ENCODE data around the gene SPTBN1. TPM values are rescaled to one million over a fixed set of nuclear protein-coding genes. Genes with fewer than 3 reads are reported as not detected.
A peak's percentile ranks its signal among the peaks of the same experiment; 100 is the strongest.

SPTBN1 gene
- total and polyA plus RNA-seq, 9 donors: 108 to 314 (median 232) TPM

- Histone ChIP-seq H3K36me3 (no peaks in the 10 kb centered on the region), H3K9me3 (no peaks in the 10 kb centered on the region), H3K4me1 (ENCODE audit: insufficient read depth) (peaks cover 4% of the 10 kb centered on the region), H3K27me3 (no peaks in the 10 kb centered on the region), H3K27ac (no peak overlapping the region), H3K4me3 (no peak overlapping the region)
- 6 to 12% (median 7%) methylated on average over 2 of the region's 2 CpGs for WGBS, 3 donors
- no peak for DNase-seq
- TF ChIP-seq EP300 (IDR thresholded peaks at IDR 0.05): no peak
- no peak for TF ChIP-seq POLR2A (IDR thresholded peaks at IDR 0.05)
- no peak for TF ChIP-seq CTCF (IDR thresholded peaks at IDR 0.05)
- intact Hi-C loops (cut with DNase I): no loop called here
Measured at GRCh38 chr2:54518430-54518829, 62.3 kb downstream of the SPTBN1 start.

- intact Hi-C loops (cut with DNase I): no loop called here
- Histone ChIP-seq H3K4me3 (no peak overlapping the region), H3K9me3 (no peaks in the 10 kb centered on the region), H3K27me3 (no peaks in the 10 kb centered on the region), H3K4me1 (ENCODE audit: insufficient read depth) (peaks cover 2% of the 10 kb centered on the region), H3K27ac (no peak overlapping the region), H3K36me3 (no peaks in the 10 kb centered on the region)
- WGBS, 3 donors: 88 to 90% (median 89%) methylated on average over 12 of the region's 12 CpGs
- DNase-seq: no peak
- TF ChIP-seq EP300 (IDR thresholded peaks at IDR 0.05) (no peak), POLR2A (IDR thresholded peaks at IDR 0.05) (no peak), CTCF (IDR thresholded peaks at IDR 0.05) (no peak)
Measured at GRCh38 chr2:54519841-54520459, 63.8 kb downstream of the SPTBN1 start.

GRCh38 chr2:54520687-54521086 lies 64.6 kb downstream of the SPTBN1 start:
- no peaks in the 10 kb centered on the region for H3K4me1 ChIP-seq (ENCODE audit: insufficient read depth)

GRCh38 chr2:54522624-54523281 lies 66.6 kb downstream of the SPTBN1 start:
- H3K4me1 ChIP-seq (ENCODE audit: insufficient read depth): peaks cover 4% of the 10 kb centered on the region
- 60 to 63% (median 62%) methylated on average over 5 of the region's 5 CpGs for WGBS, 3 donors

More at GRCh38 chr2:54520687-54521086, 64.6 kb downstream of the SPTBN1 start:
- WGBS, 3 donors: 60 to 74% (median 63%) methylated on average over 3 of the region's 3 CpGs
- H3K27ac ChIP-seq: no peak overlapping the region
- TF ChIP-seq CTCF (IDR thresholded peaks at IDR 0.05) (no peak), EP300 (IDR thresholded peaks at IDR 0.05) (no peak), POLR2A (IDR thresholded peaks at IDR 0.05) (no peak)
- no peaks in the 10 kb centered on the region for H3K9me3 ChIP-seq
- no peaks in the 10 kb centered on the region for H3K36me3 ChIP-seq
- intact Hi-C loops (cut with DNase I): no loop called here
- H3K27me3 ChIP-seq: no peaks in the 10 kb centered on the region
- DNase-seq: no peak
- H3K4me3 ChIP-seq: no peak overlapping the region

More at GRCh38 chr2:54522624-54523281, 66.6 kb downstream of the SPTBN1 start:
- intact Hi-C loops (cut with DNase I): no loop called here
- TF ChIP-seq EP300 (IDR thresholded peaks at IDR 0.05): no peak
- peak; percentile 17 to 42 (median 25) for TF ChIP-seq CTCF (IDR thresholded peaks at IDR 0.05)
- Histone ChIP-seq H3K36me3 (no peaks in the 10 kb centered on the region), H3K9me3 (no peaks in the 10 kb centered on the region), H3K4me3 (no peak overlapping the region), H3K27ac (no peak overlapping the region), H3K27me3 (no peaks in the 10 kb centered on the region)
- DNase-seq: peak in 1 of 5 donors; percentile 44

All from ovary (tissue), 9 donors.